ENCODE results near the gene GPR4.

Gene GPR4

DNA sequence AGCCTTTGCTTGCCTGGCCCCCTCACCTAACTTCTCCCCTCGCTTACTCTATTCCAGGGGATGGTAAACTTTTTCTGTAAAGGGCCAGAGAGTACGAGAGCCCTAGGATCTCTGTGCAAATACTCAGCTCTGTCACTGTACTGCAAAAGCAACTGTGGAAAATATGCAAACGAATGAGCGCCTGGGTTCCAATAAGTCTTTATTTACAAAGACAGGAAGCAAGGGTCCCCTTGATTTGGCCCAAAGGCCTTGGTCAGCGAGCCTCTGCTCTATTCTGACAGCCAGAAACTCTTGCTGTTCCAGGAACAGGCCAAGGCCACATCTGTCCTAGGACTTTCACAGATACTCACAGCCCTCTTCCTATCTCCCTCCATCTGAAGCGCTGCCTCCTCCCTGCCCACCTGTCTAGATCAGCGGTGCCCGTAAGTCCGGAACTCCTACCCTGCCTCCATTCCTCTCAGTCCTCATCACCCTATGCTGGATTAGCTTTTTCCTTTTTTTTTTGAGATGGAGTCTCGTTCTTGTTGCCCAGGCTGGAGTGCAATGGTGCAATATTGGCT lies 54.7 kb downstream of the GPR4 start:
- no peak for DNase-seq

DNA sequence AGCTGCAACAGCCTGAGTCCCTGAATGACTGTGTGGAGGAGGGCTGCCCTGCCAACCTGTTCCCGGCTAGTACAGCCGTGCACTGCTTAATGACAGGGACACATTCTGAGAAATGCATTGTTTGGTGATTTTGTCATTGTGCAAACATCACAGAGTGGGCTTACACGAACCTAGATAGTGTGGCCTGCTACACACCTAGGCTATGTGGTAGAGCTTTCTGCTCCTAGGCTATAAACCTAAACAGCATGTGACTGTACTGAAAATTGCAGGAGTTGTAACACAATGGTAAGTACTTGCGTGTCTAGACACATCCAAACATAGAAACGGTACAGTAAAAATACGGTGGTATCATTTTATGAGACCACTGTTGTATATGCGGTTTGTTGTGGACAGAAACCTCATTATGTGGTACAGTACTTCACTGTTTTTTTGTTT lies 59.8 kb downstream of the GPR4 start:
- DNase-seq = no peak

Measured in activated CD4-positive, alpha-beta T cell treated with anti-CD3 and anti-CD28 coated beads, Interleukin-10, Interleukin-2, amounts not matched to agents 100 ng/mL and 50 ng/mL, durations not matched to agents 16 hours and 8 hours (primary cell).